IMR-90 (cell line): ENCODE results near the gene COLEC11. TPM values are rescaled to one million over a fixed set of nuclear protein-coding genes. Genes with fewer than 3 reads are reported as not detected.
A peak's percentile ranks its signal among the peaks of the same experiment; 100 is the strongest.

ENCODE experiments used
- ATAC-seq: fragments of 200-7000 bp; cut with Tn5 transposase; 2 replicates; pipeline ENCODE4 v1.9.1; 2020; ENCODE audit warnings: low read depth, mild to moderate bottlenecking, moderate library complexity
- BruUV-seq: library from RNA; stranded (reverse); fragments of 400-500 nt; replicated peaks from 2 replicates; lab custom pipeline; 2021; lab: Mats Ljungman, UMichigan
- CTCF ChIA-PET: fragments of 300-600 bp; formaldehyde crosslinking; extraction: SDS; loops from one replicate; lab custom pipeline; 2021; ENCODE audit warnings: antibody characterized with exemption; lab: Yijun Ruan, JAX
- POLR2A ChIA-PET: fragments of 300-600 bp; sonication (Branson Sonifier 250); formaldehyde crosslinking; loops from one replicate; lab custom pipeline; 2022; ENCODE audit warnings: antibody characterized with exemption; ENCODE audit not compliant: unreplicated experiment; lab: Charles Lee
- DNase-seq: peaks from one replicate; pipeline ENCODE4 v3.0.0; 2013
- H2AFZ ChIP-seq: replicated peaks from 2 replicates; pipeline ENCODE3; 2013; ENCODE audit warnings: low read length, mild to moderate bottlenecking; ENCODE audit not compliant: poor library complexity
- H2AK5ac ChIP-seq: 2 replicates; pipeline ENCODE4 v1.6.1; 2013; ENCODE audit warnings: low read depth, low read length, inconsistent platforms
- H2AK9ac ChIP-seq: replicated peaks from 2 replicates; pipeline ENCODE3; 2013; ENCODE audit warnings: mild to moderate bottlenecking, low read depth, low read length, moderate library complexity; ENCODE audit not compliant: poor library complexity
- H2BK120ac ChIP-seq: 2 replicates; pipeline ENCODE4 v1.6.1; 2013; ENCODE audit warnings: low read depth, low read length, inconsistent platforms
- H2BK15ac ChIP-seq: 3 replicates; pipeline ENCODE4 v1.6.1; 2013; ENCODE audit warnings: low read depth, low read length, inconsistent platforms
- H2BK20ac ChIP-seq: 2 replicates; pipeline ENCODE4 v1.6.1; 2013; ENCODE audit warnings: low read depth, mild to moderate bottlenecking, inconsistent platforms, low read length, moderate library complexity
- H2BK5ac ChIP-seq: 2 replicates; pipeline ENCODE4 v1.6.1; 2013; ENCODE audit warnings: mild to moderate bottlenecking, low read depth, low read length, inconsistent platforms; ENCODE audit not compliant: poor library complexity, severe bottlenecking
- H3K14ac ChIP-seq: replicated peaks from 2 replicates; pipeline ENCODE4 v1.6.1; 2013; ENCODE audit warnings: low read depth, low read length, inconsistent platforms
- H3K18ac ChIP-seq: 2 replicates; pipeline ENCODE4 v1.6.1; 2013; ENCODE audit warnings: low read depth, low read length, control low read depth
- H3K23ac ChIP-seq: 2 replicates; pipeline ENCODE4 v1.6.1; 2013; ENCODE audit warnings: low read depth, low read length, inconsistent platforms
- H3K27ac ChIP-seq: 2 replicates; pipeline ENCODE4 v1.5.1; 2013; ENCODE audit warnings: mild to moderate bottlenecking, control low read depth, low read length; ENCODE audit not compliant: insufficient read depth
- H3K27me3 ChIP-seq: 2 replicates; pipeline ENCODE4 v1.6.1; 2013; ENCODE audit warnings: low read length; ENCODE audit not compliant: control insufficient read depth, insufficient read depth
- H3K36me3 ChIP-seq: 2 replicates; pipeline ENCODE4 v1.6.1; 2013; ENCODE audit warnings: low read length, mixed read lengths; ENCODE audit not compliant: control insufficient read depth, insufficient read depth
- H3K4ac ChIP-seq: 2 replicates; pipeline ENCODE4 v1.6.1; 2013; ENCODE audit warnings: low read depth, low read length, inconsistent platforms
- H3K4me1 ChIP-seq: 2 replicates; pipeline ENCODE4 v1.6.1; 2013; ENCODE audit warnings: low read length, mixed read lengths; ENCODE audit not compliant: control insufficient read depth, insufficient read depth
- H3K4me2 ChIP-seq: 2 replicates; pipeline ENCODE4 v1.6.1; 2013; ENCODE audit warnings: low read depth, mild to moderate bottlenecking, control low read depth, low read length, moderate library complexity
- H3K4me3 ChIP-seq: 2 replicates; pipeline ENCODE4 v1.5.1; 2013; ENCODE audit warnings: low read depth, mild to moderate bottlenecking, control low read depth, low read length, moderate library complexity; ENCODE audit not compliant: insufficient read depth
- H3K56ac ChIP-seq: 2 replicates; pipeline ENCODE4 v1.6.1; 2013; ENCODE audit warnings: low read length, inconsistent platforms; ENCODE audit not compliant: insufficient read depth; ENCODE audit errors: extremely low read depth
- H3K79me1 ChIP-seq, 2 experiments: 2 replicates each; pipeline ENCODE4 v1.6.1; 2013; ENCODE audit warnings: low read length in 2 of 2, inconsistent platforms in 1 of 2, low read depth in 1 of 2
- H3K9ac ChIP-seq: 2 replicates; pipeline ENCODE4 v1.6.1; 2013; ENCODE audit warnings: low read depth, low read length, control low read depth
- H3K9me1 ChIP-seq: 2 replicates; pipeline ENCODE4 v1.6.1; 2013; ENCODE audit warnings: low read length, inconsistent platforms; ENCODE audit not compliant: insufficient read depth
- H3K9me3 ChIP-seq: 2 replicates; pipeline ENCODE4 v1.6.1; 2013; ENCODE audit warnings: low read length; ENCODE audit not compliant: control insufficient read depth, insufficient read depth
- H4K20me1 ChIP-seq: 2 replicates; pipeline ENCODE4 v1.6.1; 2013; ENCODE audit warnings: low read length, inconsistent platforms; ENCODE audit not compliant: insufficient read depth
- H4K5ac ChIP-seq: 2 replicates; pipeline ENCODE4 v1.6.1; 2013; ENCODE audit warnings: mild to moderate bottlenecking, low read depth, low read length, control low read depth
- H4K8ac ChIP-seq, 2 experiments: 2 replicates each; pipeline ENCODE4 v1.6.1; 2013; ENCODE audit warnings: low read depth in 2 of 2, low read length in 2 of 2, control low read depth in 1 of 2, inconsistent platforms in 1 of 2
- H4K91ac ChIP-seq: 2 replicates; pipeline ENCODE4 v1.6.1; 2013; ENCODE audit warnings: low read depth, low read length, inconsistent platforms; ENCODE audit not compliant: insufficient read depth
- BHLHE40 ChIP-seq: fragments of 150-350 bp; IDR thresholded peaks from 2 replicates; pipeline ENCODE4 v1.6.1; 2016; ENCODE audit warnings: mild to moderate bottlenecking, low read depth, low read length
- CEBPB ChIP-seq: IDR thresholded peaks from 2 replicates; pipeline ENCODE4 v1.6.1; 2012; ENCODE audit warnings: low read depth, low read length, improper control_type of control experiment
- CHD1 ChIP-seq: IDR thresholded peaks from 2 replicates; pipeline ENCODE4 v1.6.1; 2012; ENCODE audit warnings: low read depth, low read length, improper control_type of control experiment
- ELK1 ChIP-seq: fragments of 150-350 bp; IDR thresholded peaks from 2 replicates; pipeline ENCODE4 v1.6.1; 2016; ENCODE audit warnings: low read depth, mild to moderate bottlenecking, low read length, moderate library complexity, borderline replicate concordance
- FOS ChIP-seq: fragments of 150-350 bp; IDR thresholded peaks from 2 replicates; pipeline ENCODE4 v1.6.1; 2016; ENCODE audit warnings: low read depth, low read length
- MAFK ChIP-seq: IDR thresholded peaks from 2 replicates; pipeline ENCODE4 v1.6.1; 2012; ENCODE audit warnings: low read depth, low read length, improper control_type of control experiment
- MAZ ChIP-seq: IDR thresholded peaks from 2 replicates; pipeline ENCODE4 v1.6.1; 2012; ENCODE audit warnings: low read depth, mild to moderate bottlenecking, low read length, improper control_type of control experiment, moderate library complexity, borderline replicate concordance
- MXI1 ChIP-seq: IDR thresholded peaks from 2 replicates; pipeline ENCODE4 v1.6.1; 2012; ENCODE audit warnings: low read depth, mild to moderate bottlenecking, low read length, moderate library complexity, borderline replicate concordance
- NFE2L2 ChIP-seq: fragments of 150-350 bp; IDR thresholded peaks from 2 replicates; pipeline ENCODE4 v1.6.1; 2016; ENCODE audit warnings: low read depth, mild to moderate bottlenecking, low read length
- POLR2A ChIP-seq: IDR thresholded peaks from 2 replicates; pipeline ENCODE4 v1.6.1; 2012; ENCODE audit warnings: mild to moderate bottlenecking, low read depth, low read length
- RAD21 ChIP-seq: IDR thresholded peaks from 2 replicates; pipeline ENCODE4 v1.6.1; 2012; ENCODE audit warnings: low read length, improper control_type of control experiment
- RFX5 ChIP-seq: IDR thresholded peaks from 2 replicates; pipeline ENCODE4 v1.8.0; 2012; ENCODE audit warnings: low read depth, mild to moderate bottlenecking, low read length, moderate library complexity
- WGBS, 2 experiments: methylation state at CpG; one replicate each; pipeline versions ENCODE4 v1.1.5 to v1.1.7; 2013; ENCODE audit warnings: missing lambda C conversion rate in 2 of 2; ENCODE audit not compliant: insufficient read length in 1 of 2; ENCODE audit errors: extremely low coverage in 2 of 2; 5-methylcytosine and 5-hydroxymethylcytosine counted together
- dilution Hi-C: fragments of 300-500 bp; cut with HindIII; formaldehyde crosslinking; loops from one replicate; pipeline ENCODE4 v1.14.3; 2018; ENCODE audit warnings: low sequenced_read_pairs; ENCODE audit not compliant: unreplicated experiment
- in situ Hi-C: fragments of 300-500 bp; cut with MboI; formaldehyde crosslinking; loops from 3 replicates; pipeline ENCODE4 v1.14.3; 2019; ENCODE audit warnings: low sequenced_read_pairs, inconsistent platforms, mixed read lengths
- intact Hi-C: fragments of 100-400 bp; cut with micrococcal nuclease; formaldehyde crosslinking; loops from 2 replicates; pipeline ENCODE4 v1.10.0; 2022
- polyA plus RNA-seq, 3 experiments: library from polyadenylated mRNA; depleted of rRNA; stranded (reverse); fragments of >200 nt; gene quantifications; 2 replicates each; pipeline ENCODE4 v1.2.3, GENCODE V29; 2012; ENCODE audit warnings: low replicate concordance in 1 of 3
- total RNA-seq: library from RNA; depleted of rRNA; stranded (reverse); fragments of >200 nt; gene quantifications from 2 replicates; pipeline ENCODE4 v1.2.3, GENCODE V29; 2012
- TF ChIP-seq, protein P1 (sequence below): fragments of 150-350 bp; IDR thresholded peaks from 2 replicates; pipeline ENCODE4 v1.6.1; 2017; ENCODE audit warnings: mild to moderate bottlenecking, antibody characterized with exemption, low read length, low read depth
- TF ChIP-seq, protein P2 (sequence below): conservative IDR thresholded peaks from 2 replicates; pipeline ENCODE4 v1.5.1; 2012; ENCODE audit warnings: mild to moderate bottlenecking, low read depth, low read length, improper control_type of control experiment

COLEC11 gene
- total and polyA plus RNA-seq, 2 of the 4 experiments (the other 2 are of a cell fraction) = under 0.01 to 0.24 TPM

DNA sequence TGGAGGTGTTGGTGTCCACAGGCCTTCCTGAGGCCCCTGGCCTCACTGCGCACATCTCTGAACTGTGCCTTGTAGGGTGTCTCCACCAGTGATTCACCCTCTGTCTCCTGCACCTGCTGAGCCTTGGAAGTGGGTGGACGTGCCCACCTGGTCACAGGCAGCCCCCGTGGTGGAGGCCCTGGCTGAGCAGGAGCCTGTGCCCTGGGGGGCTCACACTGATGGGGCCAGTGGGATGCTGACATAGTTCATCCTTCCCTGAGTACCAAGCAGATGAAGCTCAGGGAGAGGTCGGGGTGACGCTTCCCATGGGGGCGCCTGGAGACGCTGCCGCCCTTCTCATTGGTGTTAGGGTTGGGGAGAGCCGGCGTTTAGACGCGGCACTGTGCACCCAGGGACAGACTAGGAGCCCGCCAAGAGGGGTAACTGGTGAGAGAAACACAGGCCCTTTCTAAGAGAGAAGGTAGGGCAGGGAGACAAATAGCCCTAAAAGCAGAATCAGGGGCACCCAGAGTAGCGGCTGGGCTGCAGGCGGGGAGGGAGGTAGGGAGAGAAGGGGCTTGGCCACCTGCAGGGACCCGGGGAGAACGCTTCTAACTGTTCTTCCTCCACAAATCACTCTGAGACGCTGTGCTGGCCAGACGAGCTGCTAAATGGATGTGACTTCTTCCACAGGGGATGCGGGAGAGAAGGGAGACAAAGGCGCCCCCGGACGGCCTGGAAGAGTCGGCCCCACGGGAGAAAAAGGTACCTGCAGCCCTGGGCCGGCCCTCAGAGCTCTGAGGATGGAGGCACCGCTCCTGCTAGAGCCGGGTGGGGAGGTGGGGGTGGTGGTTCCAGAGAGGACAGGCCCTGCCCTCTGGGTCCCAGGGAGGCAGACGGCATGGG lies 18.0 kb downstream of the COLEC11 start:
- no peaks in the 10 kb centered on the region for H3K4me1 ChIP-seq
- ChIA-PET POLR2A (no interaction called here), CTCF (no interaction called here)
- no TSS peak for BruUV-seq
- peak overlapping the region; percentile 43 for H2AFZ ChIP-seq
- no peak overlapping the region for H3K4me3 ChIP-seq
- no peak overlapping the region for H2BK120ac ChIP-seq
- H4K8ac ChIP-seq = no peak overlapping the region
- H3K9me3 ChIP-seq = peaks cover 3% of the 10 kb centered on the region; the same call in 1 of the 2 replicates
- H3K27ac ChIP-seq = no peak overlapping the region
- H4K5ac ChIP-seq = no peak overlapping the region
- H3K14ac ChIP-seq = no peak overlapping the region
- no peak overlapping the region for H2BK15ac ChIP-seq
- H3K4me2 ChIP-seq = no peak overlapping the region
- no peak overlapping the region for H2BK20ac ChIP-seq
- H2AK5ac ChIP-seq = no peak overlapping the region
- H3K23ac ChIP-seq = no peak overlapping the region
- H3K79me1 ChIP-seq = no peaks in the 10 kb centered on the region
- no peak overlapping the region for H2BK5ac ChIP-seq
- no peak overlapping the region for H2AK9ac ChIP-seq
- no peak for DNase-seq
- TF ChIP-seq FOS (no peak), MAFK (no peak), CEBPB (no peak), ELK1 (no peak), RAD21 (no peak), NFE2L2 (no peak), BHLHE40 (no peak), CHD1 (no peak), RFX5 (no peak), MAZ (no peak), POLR2A (no peak), MXI1 (no peak)
- TF ChIP-seq, protein P1, sequence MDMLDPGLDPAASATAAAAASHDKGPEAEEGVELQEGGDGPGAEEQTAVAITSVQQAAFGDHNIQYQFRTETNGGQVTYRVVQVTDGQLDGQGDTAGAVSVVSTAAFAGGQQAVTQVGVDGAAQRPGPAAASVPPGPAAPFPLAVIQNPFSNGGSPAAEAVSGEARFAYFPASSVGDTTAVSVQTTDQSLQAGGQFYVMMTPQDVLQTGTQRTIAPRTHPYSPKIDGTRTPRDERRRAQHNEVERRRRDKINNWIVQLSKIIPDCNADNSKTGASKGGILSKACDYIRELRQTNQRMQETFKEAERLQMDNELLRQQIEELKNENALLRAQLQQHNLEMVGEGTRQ = no peak
- TF ChIP-seq, protein P2, sequence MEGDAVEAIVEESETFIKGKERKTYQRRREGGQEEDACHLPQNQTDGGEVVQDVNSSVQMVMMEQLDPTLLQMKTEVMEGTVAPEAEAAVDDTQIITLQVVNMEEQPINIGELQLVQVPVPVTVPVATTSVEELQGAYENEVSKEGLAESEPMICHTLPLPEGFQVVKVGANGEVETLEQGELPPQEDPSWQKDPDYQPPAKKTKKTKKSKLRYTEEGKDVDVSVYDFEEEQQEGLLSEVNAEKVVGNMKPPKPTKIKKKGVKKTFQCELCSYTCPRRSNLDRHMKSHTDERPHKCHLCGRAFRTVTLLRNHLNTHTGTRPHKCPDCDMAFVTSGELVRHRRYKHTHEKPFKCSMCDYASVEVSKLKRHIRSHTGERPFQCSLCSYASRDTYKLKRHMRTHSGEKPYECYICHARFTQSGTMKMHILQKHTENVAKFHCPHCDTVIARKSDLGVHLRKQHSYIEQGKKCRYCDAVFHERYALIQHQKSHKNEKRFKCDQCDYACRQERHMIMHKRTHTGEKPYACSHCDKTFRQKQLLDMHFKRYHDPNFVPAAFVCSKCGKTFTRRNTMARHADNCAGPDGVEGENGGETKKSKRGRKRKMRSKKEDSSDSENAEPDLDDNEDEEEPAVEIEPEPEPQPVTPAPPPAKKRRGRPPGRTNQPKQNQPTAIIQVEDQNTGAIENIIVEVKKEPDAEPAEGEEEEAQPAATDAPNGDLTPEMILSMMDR = no peak
- ATAC-seq = no peak
- WGBS, 2 experiments = 78% methylated on average over 3 of the region's 29 CpGs; no CpG with 5 or more reads in 1 of the 2 experiments
- H3K9me1 ChIP-seq = no peaks in the 10 kb centered on the region
- H3K36me3 ChIP-seq = no peaks in the 10 kb centered on the region
- dilution Hi-C loops = no loop called here
- H3K27me3 ChIP-seq = peaks cover 5% of the 10 kb centered on the region; the same call in 1 of the 2 replicates
- no peaks in the 10 kb centered on the region for H4K20me1 ChIP-seq
- H3K9ac ChIP-seq = no peak overlapping the region
- H3K18ac ChIP-seq = no peak overlapping the region
- no peak overlapping the region for H3K4ac ChIP-seq
- in situ Hi-C loops = no loop called here
- H4K91ac ChIP-seq = no peak overlapping the region
- no peak overlapping the region for H3K56ac ChIP-seq
- intact Hi-C loops = no loop called here
